ENCODE data around the gene PRKG1. TPM values are rescaled to one million over a fixed set of nuclear protein-coding genes. Genes with fewer than 3 reads are reported as not detected.

PRKG1 gene
- total RNA-seq, 1 experiment from 2014 or later = 10.4 TPM

DNA sequence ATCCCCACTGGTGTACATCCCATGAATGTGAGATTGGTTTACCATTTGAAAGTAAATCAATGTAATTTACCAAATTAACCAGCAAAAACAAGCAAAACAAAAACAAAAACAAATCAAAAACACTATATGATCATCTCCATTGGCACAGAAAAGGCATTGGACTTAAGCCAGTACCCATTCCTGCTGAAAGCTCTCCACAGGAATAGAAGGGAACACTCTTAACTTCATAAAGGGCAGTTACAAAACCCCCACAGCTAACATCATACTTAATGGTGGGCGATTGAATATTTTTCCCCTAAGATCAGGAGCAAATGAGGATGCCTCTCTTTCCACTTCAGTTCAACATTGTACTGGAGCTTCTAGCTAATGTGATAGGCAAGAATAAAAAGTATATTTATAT, 34.1 kb downstream of the PRKG1 start:
- Histone ChIP-seq H2BK15ac (ENCODE audit: low read depth, low read length) (no peak overlapping the region), H3K4ac (ENCODE audit: low read depth, low read length) (no peak overlapping the region), H3K79me2 (ENCODE audit: insufficient read depth, low read length) (no peaks in the 10 kb centered on the region), H3K27me3 (ENCODE audit: insufficient read depth, low read length) (no peaks in the 10 kb centered on the region), H3K23me2 (ENCODE audit: insufficient read length, low read depth, low read length, poor library complexity, severe bottlenecking) (no peaks in the 10 kb centered on the region), H3K27ac (ENCODE audit: insufficient read length, low read depth, low read length) (no peak overlapping the region), H2BK20ac (ENCODE audit: low read depth, low read length, poor library complexity, severe bottlenecking) (no peak overlapping the region), H2AFZ (ENCODE audit: low read length) (no peak overlapping the region), H3K9me3 (ENCODE audit: control insufficient read depth, low read depth, low read length) (no peaks in the 10 kb centered on the region), H4K8ac (replicated peaks; ENCODE audit: insufficient read length, low read depth, low read length) (no peak overlapping the region), H3T11ph (ENCODE audit: low read length) (no peak overlapping the region), H3K79me1 (ENCODE audit: insufficient read depth, low read depth, low read length, poor library complexity, severe bottlenecking) (no peaks in the 10 kb centered on the region), H3K23ac (ENCODE audit: insufficient read length, low read depth, low read length) (no peak overlapping the region), H3K9ac (ENCODE audit: extremely low read depth, insufficient read length, low read length) (no peak overlapping the region), H3K14ac (ENCODE audit: insufficient read depth, low read length) (no peak overlapping the region), H3K18ac (ENCODE audit: insufficient read length, low read depth, low read length) (no peak overlapping the region), H3K56ac (ENCODE audit: insufficient read length, low read depth, low read length) (no peak overlapping the region), H2BK120ac (ENCODE audit: low read depth, low read length, poor library complexity, severe bottlenecking) (no peak overlapping the region), H4K20me1 (ENCODE audit: control insufficient read depth, insufficient read depth, insufficient read length) (no peaks in the 10 kb centered on the region), H4K91ac (ENCODE audit: insufficient read length, low read depth, low read length) (no peak overlapping the region), H2BK5ac (ENCODE audit: insufficient read length, low read length) (no peak overlapping the region), H3K4me2 (ENCODE audit: insufficient read depth, insufficient read length, low read length) (no peak overlapping the region), H2BK12ac (ENCODE audit: insufficient read length, low read depth, low read length) (no peak overlapping the region), H3K4me1 (ENCODE audit: insufficient read depth, low read length) (no peaks in the 10 kb centered on the region), H4K5ac (ENCODE audit: insufficient read length, low read depth, low read length) (no peak overlapping the region), H2AK5ac (ENCODE audit: insufficient read length, low read length) (no peak overlapping the region)
- H3K4me3 Mint-ChIP-seq = no peak overlapping the region
- H3K27ac Mint-ChIP-seq = no peak overlapping the region
- H3K4me1 Mint-ChIP-seq = peaks cover 8% of the 10 kb centered on the region in 2 experiments
- TF ChIP-seq, protein P1, sequence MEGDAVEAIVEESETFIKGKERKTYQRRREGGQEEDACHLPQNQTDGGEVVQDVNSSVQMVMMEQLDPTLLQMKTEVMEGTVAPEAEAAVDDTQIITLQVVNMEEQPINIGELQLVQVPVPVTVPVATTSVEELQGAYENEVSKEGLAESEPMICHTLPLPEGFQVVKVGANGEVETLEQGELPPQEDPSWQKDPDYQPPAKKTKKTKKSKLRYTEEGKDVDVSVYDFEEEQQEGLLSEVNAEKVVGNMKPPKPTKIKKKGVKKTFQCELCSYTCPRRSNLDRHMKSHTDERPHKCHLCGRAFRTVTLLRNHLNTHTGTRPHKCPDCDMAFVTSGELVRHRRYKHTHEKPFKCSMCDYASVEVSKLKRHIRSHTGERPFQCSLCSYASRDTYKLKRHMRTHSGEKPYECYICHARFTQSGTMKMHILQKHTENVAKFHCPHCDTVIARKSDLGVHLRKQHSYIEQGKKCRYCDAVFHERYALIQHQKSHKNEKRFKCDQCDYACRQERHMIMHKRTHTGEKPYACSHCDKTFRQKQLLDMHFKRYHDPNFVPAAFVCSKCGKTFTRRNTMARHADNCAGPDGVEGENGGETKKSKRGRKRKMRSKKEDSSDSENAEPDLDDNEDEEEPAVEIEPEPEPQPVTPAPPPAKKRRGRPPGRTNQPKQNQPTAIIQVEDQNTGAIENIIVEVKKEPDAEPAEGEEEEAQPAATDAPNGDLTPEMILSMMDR (conservative IDR thresholded peaks at IDR 0.05) = no peak
- H3K36me3 Mint-ChIP-seq (ENCODE audit: insufficient read depth in 1 of 3, low read depth in 3 of 3) = no peaks in the 10 kb centered on the region
- H3K9me3 Mint-ChIP-seq = no peaks in the 10 kb centered on the region
- DNase-seq = no peak
- no CpG with 5 or more reads among the region's 1 CpG for WGBS (ENCODE audit: extremely low coverage, insufficient read length, low lambda C conversion rate)
- H3K27me3 Mint-ChIP-seq (ENCODE audit: low read depth) = no peaks in the 10 kb centered on the region

Measured in H9 (cell line).